Testis (tissue), 2 donors: ENCODE data around the gene ABCA13.

Experiments
- POLR2A ChIP-seq: fragments of 450-650 bp; IDR thresholded peaks from one replicate; pipeline ENCODE4 v1.6.1; 2017; ENCODE audit warnings: antibody characterized with exemption, mild to moderate bottlenecking, moderate library complexity
- TF ChIP-seq, protein P1 (sequence below), 3 experiments: fragments of 450-650 bp in 2 of 3; fragments of 200-600 bp in 1 of 3; sonication (generic) in 1 of 3; IDR thresholded peaks; one replicate each; pipeline ENCODE4 v1.5.1; 2016 to 2019; ENCODE audit warnings: antibody characterized with exemption in 3 of 3, mild to moderate bottlenecking in 2 of 3, moderate library complexity in 1 of 3

DNA sequence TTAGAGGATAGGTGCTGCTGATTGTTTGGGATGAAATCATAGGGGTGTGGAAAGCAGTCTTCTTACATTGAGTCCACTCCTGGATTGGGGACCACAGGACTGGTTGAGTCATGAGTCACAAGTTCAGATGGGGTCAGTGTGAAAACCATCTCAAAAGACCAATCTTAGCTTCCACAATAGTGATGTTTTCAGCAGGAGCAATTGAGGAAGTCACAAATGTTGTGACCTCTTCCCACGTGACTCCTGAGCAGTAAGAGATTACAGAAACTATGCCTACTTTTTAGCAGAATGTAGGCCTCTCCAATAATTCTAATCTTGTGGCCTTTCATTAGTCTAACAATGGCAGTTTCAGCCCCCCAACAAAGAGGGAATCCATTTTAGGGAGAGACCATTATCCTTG is 496.1 kb downstream of the ABCA13 start:
- TF ChIP-seq, protein P1, sequence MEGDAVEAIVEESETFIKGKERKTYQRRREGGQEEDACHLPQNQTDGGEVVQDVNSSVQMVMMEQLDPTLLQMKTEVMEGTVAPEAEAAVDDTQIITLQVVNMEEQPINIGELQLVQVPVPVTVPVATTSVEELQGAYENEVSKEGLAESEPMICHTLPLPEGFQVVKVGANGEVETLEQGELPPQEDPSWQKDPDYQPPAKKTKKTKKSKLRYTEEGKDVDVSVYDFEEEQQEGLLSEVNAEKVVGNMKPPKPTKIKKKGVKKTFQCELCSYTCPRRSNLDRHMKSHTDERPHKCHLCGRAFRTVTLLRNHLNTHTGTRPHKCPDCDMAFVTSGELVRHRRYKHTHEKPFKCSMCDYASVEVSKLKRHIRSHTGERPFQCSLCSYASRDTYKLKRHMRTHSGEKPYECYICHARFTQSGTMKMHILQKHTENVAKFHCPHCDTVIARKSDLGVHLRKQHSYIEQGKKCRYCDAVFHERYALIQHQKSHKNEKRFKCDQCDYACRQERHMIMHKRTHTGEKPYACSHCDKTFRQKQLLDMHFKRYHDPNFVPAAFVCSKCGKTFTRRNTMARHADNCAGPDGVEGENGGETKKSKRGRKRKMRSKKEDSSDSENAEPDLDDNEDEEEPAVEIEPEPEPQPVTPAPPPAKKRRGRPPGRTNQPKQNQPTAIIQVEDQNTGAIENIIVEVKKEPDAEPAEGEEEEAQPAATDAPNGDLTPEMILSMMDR (IDR thresholded peaks at IDR 0.05): no peak
- TF ChIP-seq POLR2A: no peak
